PFSK-1 (cell line): ENCODE results near the gene TANGO2.

ENCODE experiments used
- POLR2AphosphoS5 ChIP-seq: IDR thresholded peaks from 2 replicates; pipeline ENCODE4 v1.6.1; 2012; ENCODE audit warnings: low read depth, mild to moderate bottlenecking, control low read depth, low read length, moderate library complexity
- TAF1 ChIP-seq: IDR thresholded peaks from 2 replicates; pipeline ENCODE4 v1.6.1; 2012; ENCODE audit warnings: low read length, control low read depth, borderline replicate concordance; ENCODE audit not compliant: insufficient read depth
- TF ChIP-seq, protein P1 (sequence below), 2 experiments: IDR thresholded peaks; 2 replicates each; pipeline versions ENCODE4 v1.6.1 to v1.8.0; 2011 to 2012; ENCODE audit warnings: low read depth in 2 of 2, low read length in 2 of 2, control low read depth in 1 of 2, inconsistent platforms in 1 of 2, mild to moderate bottlenecking in 1 of 2, moderate library complexity in 1 of 2; ENCODE audit not compliant: insufficient read depth in 1 of 2

- TF ChIP-seq, protein P1, sequence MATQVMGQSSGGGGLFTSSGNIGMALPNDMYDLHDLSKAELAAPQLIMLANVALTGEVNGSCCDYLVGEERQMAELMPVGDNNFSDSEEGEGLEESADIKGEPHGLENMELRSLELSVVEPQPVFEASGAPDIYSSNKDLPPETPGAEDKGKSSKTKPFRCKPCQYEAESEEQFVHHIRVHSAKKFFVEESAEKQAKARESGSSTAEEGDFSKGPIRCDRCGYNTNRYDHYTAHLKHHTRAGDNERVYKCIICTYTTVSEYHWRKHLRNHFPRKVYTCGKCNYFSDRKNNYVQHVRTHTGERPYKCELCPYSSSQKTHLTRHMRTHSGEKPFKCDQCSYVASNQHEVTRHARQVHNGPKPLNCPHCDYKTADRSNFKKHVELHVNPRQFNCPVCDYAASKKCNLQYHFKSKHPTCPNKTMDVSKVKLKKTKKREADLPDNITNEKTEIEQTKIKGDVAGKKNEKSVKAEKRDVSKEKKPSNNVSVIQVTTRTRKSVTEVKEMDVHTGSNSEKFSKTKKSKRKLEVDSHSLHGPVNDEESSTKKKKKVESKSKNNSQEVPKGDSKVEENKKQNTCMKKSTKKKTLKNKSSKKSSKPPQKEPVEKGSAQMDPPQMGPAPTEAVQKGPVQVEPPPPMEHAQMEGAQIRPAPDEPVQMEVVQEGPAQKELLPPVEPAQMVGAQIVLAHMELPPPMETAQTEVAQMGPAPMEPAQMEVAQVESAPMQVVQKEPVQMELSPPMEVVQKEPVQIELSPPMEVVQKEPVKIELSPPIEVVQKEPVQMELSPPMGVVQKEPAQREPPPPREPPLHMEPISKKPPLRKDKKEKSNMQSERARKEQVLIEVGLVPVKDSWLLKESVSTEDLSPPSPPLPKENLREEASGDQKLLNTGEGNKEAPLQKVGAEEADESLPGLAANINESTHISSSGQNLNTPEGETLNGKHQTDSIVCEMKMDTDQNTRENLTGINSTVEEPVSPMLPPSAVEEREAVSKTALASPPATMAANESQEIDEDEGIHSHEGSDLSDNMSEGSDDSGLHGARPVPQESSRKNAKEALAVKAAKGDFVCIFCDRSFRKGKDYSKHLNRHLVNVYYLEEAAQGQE (IDR thresholded peaks at IDR 0.05; ENCODE audit: insufficient read depth in 1 of 2, low read depth in 2 of 2, low read length in 2 of 2): no peak
- TF ChIP-seq POLR2AphosphoS5 (no peak), TAF1 (no peak)
These were observed 31.8 kb upstream of the TANGO2 start for GRCh38 chr22:19988965-19989724.
